T-helper 2 cell treated with Interferon-gamma antibody and Interleukin-4, amounts not matched to agents 100 ng/mL and 5 ng/mL, for 36 hours (primary cell): ENCODE measurements around the gene ABO. TPM values are rescaled to one million over a fixed set of nuclear protein-coding genes. Genes with fewer than 3 reads are reported as not detected.
"Not testable (repeated sequence)": the region's sequence is repeated elsewhere in the genome, so short reads cannot be mapped to it uniquely, and the experiment has no call there.

Experiments used
- intact Hi-C: fragments of 100-400 bp; cut with micrococcal nuclease; formaldehyde crosslinking; loops from one replicate; pipeline ENCODE4 v1.15.1; 2023
- total RNA-seq: library from RNA; stranded (reverse); gene quantifications from 2 replicates; pipeline ENCODE4 v1.2.3, GENCODE V29; 2022

ABO gene
- total RNA-seq, 1 donor from 2014 or later: 2.0 TPM

DNA sequence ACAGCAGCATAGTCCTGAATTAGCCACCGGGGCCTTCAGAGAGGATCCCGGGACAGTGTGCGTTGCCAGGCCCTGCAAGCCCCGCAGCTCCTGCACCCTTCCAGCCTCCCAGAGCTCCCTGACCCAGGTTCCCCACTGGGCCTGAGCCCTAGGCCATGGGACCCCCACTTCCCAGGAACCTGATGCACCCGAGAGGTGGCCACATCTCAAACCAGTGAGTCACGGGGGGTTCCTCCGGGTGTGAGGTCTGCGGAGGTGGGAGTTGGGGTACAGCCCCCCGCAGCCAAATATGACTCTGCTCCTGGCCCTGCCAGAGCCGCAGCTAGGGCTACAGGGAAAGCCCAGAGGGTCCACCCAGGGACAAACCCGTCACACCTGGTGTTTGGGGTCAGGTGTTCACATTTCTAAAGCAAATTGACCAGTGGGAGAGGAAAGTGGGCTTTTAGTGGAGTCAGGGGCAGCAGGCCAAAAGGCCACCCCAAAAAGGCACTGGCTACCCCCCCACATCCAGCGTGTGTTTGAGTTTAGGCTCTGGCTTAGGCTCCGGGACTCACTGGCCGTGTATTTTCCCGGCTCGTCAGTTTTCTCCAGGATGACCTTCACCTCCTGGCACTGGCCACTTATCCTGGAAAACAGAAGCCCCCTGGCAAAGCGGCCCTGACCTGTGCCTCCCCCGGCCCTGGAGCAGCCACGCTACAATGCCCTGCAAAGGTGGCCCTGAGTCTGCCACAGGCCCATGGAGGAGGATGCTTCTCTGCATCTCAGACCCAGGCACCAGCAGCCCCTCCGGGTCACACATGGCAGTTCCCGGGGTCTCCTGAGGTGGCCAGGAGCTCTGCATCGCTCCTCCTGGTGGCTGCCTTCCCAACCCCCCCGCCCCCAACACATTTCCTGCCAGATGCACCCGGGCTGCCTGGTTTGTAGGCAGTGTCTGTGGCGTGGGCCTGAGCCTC is 48.5 kb downstream of the ABO start:
- intact Hi-C loops: no loop called here

DNA sequence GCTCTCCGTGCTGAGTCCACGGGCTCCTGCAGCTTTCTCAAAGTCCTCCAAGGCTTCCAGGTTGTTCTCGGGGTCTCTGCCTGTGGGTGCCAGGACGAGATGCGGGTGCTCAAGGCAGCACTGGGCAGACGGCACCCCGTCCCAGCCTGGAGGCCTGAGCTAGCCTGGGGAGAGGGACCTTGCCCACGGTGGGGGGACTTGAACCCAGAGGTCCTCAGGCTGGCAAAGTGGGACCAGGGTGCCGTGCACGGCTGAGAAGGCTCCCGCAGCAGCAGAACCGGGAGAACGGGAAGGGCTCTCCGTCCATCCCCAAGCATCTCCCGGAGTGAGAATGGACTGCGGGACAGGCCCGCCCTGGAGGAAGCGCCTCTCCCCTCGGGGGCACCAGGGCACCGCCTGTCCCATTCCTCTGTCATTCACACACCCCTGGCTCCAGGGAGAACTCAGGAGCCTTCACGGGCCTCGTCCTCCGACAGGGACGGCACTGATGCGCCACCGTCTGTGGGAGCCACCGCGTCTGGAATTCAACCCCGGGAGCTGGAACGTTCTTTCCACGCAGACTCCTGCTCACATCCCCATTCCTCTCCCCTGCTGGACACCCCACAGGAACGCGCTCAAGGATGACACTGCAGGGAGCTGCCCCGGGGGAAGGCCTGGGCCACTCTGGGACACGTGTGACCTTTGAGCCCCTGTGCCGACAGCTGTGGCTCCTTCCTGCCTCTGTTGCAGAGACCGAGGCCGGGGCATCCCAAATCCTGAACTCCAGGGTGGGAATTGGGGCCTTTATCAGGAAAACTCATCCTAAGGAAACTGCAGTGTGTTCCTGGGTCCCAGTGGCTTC is 49.6 kb downstream of the ABO start:
- intact Hi-C loops: no loop called here

DNA sequence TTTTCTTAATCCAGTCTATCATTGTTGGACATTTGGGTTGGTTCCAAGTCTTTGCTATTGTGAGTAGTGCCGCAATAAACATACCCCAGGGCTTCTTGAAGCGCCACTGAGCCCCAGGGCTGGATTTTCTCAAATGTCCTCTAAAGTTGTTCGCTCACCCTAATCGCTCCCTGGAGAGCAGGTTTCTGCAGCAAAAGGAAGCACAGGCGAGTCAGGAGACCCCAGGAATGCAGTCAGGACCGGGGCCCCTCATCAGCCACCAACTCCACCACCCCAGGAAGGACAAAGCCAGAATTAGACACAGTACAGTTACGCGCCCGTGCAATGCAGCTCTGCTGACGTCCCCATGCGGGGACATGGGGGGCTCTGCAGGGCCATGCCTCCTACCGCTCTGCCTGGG is 50.2 kb downstream of the ABO start:
- intact Hi-C loops: no loop called here

DNA sequence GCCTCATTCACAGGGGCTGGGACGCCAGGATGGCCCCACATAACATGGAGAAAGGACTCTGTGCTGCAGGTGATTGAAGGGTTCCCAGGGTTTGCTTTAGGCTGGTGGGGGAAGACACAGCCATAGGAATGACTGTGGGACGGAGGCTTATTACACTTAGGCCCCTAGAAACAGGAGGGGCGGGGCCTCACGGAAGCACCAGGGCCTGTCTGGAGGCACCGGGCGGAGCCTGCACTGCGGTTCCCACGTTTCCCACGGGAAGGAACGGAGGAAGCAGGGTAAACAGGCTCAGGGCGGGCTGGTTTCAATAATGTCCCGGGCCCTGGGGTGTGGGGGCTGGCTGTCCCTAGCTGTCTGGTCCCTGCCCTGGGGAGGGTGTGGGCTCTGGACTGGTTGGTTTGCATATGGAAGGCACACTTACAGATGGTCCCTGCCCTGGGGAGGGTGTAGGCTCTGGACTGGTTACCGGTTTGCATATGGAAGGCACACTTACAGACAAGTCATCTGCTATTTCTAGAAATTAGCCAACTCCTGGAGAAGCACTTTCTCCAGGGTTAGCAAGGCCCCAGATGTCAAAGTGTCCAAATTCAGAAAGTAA is 51.7 kb downstream of the ABO start:
- intact Hi-C loops: not testable (repeated sequence)

DNA sequence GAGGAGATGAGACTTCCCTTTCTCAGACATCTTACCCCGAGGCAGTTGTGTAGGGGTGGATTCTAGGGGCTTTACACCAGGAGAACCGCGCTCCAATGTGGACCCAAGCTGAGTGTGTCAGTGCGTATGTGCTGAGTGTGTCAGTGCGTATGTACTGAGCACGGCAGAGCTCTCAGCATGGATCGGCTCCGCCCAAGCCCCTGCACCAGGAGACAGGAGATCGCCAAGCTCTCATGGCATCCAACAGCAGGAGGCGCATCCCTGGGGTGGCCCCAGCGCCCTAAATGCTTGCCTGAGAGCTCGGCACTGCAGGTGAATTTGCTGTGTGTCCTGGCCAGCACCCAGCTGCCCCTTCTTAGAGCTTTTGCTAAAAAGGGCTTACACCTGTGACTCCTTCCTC is 53.0 kb downstream of the ABO start:
- intact Hi-C loops: not testable (repeated sequence)

DNA sequence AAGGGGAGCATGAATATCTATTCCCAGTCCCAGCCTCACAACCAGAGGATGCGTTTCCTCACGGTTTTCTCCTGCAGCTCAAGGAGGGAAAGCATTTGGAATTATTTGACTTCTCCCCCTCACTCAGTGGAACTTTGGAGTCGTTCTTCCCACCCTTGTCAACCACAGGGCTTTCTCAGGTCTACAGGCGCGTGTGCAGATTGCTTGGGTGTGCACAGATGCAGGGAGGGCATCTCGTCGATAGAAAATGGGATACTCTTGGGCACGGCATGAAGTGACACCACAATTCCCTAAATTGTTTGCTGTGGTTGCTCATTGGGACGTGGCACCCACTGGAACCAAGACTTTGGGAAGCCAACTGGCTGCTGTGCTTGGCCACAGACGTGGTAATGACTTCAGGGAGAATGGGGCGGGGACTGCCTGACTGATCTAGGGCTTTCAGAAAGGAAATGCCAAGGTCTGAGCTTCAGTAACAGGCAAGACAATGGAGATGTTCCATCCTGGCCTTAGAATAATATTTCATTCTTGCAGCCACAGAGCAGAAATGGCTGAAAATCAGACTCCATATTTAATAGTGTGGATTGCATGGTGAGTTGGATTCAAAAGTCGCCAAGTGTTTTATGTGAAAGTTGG is 53.7 kb downstream of the ABO start:
- intact Hi-C loops: no loop called here

DNA sequence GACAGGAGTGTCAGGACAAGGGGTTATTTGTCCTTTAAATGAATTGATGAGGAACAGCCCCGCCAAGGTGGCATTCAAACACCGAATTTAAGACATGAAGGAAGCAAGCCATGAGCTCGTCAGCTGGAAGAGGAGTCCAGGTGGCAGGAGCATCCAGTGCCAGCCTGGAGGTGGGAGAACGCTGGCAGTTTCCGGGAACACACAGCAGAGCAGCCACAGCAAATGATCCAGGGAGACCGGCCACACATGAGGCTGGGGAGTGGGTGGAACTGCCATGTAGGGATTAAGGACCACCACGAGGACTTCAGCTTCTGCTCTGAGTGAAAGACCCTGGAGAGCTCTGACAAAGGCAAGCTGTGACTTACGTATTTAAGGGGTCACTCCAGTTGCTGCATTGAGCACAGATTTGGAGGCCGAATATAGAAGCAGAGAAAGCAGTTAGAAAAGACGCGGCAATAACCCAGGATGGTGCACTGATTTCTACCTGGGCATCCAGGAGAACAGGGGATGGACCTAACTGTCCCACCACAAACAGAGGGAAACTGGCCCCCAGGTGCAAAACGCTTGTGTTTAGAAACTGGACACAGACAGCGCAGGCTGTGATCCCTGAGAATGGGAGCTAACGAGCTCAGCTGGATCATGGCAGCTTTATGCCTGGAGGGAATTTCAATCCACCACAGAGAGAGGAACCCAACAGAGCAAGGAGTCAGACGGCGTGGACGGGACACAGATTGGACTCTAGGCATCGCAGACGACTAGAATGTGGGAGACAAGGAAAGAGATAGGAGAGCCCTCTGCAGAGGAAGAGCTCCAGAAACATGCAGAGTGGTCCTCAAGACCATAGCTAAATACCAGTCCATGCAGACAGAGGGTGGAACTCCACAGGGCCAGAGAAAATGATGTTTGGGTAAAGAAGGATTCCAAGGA is 56.7 kb downstream of the ABO start:
- intact Hi-C loops: not testable (repeated sequence)

DNA sequence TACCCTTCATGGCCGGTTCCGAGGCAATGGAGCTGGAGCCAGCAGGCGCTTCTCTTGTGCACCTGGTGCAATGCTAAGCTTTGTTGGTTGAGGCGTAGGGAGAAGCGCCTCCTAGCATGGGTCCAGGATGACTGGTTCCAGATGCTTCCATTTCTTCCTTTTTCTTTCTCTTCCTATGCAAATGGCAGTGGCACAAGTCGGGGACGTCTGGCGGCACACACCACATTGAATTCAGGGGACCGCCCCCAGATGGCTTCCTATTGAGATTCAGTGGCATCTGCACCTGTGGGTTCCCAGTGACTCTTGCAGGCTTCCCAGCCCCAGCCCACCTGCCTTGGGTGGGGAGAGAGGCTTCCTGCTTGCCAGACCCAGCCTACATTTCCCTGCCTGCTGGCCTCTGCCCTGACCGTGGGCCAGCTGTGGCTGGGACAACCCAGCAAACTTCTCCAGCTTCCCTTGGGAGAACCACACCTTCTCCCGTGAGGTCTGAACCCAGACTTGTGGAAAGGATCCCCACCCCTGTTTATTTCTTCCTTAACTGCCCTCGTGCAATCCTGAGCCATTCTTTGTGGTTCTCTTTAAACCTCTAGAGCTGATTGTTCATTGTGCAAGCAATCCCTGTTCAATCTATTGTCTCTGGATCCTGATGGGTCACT is 57.5 kb downstream of the ABO start:
- intact Hi-C loops: not testable (repeated sequence)

DNA sequence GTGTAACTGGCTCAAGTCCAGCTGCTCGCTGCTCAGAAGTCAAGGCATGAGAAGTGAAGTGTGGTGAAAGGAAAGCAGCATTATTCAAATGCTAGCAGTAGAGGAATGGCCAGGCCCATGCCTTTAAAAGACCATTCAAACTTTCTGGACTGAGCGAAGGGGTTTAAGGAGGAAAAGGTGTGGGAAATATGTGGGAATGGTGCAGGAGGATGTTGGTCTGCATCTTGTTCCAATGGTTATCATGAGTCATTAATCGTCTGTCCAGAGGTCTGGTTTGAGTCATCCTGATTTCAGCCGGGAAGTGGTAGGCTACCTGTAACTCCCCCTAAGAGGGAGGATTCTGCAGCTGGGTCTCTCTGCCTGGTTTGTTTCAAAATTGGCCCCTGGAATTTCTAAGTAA is 60.7 kb downstream of the ABO start:
- intact Hi-C loops: not testable (repeated sequence)

DNA sequence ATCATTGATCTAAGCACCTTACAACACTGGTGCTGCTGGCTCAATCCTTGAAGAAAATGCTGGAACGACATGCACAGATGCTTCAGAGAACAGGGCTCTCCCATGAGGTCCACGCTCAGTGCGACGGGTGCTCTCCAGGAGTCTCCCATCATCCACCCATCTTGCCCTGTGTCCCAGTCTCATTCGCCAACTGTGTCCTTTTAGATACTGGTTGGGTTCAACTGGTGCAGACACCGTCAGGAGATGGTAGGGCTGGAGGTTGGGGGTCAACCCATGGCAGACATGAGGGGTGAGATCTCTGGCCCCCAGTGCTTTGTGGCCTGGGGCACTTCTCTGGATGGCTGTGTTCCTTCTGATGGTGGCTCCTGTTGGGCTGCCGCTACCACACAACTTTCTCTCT is 64.4 kb downstream of the ABO start:
- intact Hi-C loops: no loop called here

DNA sequence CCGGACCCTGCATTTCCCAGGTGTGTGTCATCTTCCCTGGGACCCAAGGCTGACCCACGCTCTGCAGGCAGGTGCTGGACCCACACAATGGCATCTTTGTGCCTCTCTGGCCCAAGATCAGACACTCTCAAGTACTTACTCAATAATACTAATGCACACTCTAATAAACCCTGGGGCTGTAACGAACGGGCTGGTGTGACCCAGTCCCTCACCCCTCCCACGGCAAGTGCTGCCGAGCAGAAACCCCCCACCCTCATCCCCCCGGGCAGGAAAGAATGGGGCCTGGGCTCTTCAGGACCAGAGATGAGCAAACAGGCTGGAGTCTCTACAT is 64.8 kb downstream of the ABO start:
- intact Hi-C loops: no loop called here

DNA sequence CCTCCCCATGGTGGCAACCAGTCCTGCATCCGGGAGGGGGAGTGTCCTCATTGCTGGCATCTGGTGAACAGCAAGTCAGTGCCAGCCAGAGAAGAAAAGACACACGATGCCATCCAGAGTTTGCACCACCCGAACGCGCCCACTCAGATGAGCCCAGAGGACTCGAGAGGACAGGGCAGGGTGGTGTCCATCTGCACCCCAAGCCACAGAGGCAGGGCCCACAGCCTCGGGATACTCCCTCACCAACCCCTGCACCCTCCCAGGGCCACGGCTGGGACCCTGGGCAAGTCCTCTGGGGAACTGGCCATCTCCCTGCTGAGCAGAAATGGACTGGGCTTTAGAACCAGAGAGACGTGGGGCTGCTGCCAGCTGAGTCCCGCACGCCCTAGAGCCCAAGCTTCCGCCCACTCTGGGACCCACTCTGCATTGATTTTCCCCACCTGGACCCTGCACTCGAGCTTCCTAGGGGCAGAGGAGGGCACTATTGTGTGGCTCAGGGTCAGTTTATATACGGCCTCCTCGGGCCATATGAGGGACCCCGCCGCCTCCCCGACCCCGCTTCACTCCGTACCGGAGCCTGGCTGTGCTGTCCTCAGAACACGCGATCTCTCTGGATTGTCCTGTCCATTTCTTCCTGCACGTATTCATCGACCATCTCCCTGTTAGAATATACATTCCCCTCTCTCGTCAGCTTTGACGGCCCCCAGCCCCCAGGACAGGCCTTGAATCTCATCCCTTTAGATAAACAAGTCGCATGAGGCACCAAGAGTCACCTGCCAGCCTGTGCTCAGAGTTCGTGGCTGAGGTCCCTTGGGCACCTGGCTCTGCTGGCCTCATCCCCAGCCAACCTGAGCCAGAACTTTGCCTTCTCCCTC is 65.4 kb downstream of the ABO start:
- intact Hi-C loops: not testable (repeated sequence)

DNA sequence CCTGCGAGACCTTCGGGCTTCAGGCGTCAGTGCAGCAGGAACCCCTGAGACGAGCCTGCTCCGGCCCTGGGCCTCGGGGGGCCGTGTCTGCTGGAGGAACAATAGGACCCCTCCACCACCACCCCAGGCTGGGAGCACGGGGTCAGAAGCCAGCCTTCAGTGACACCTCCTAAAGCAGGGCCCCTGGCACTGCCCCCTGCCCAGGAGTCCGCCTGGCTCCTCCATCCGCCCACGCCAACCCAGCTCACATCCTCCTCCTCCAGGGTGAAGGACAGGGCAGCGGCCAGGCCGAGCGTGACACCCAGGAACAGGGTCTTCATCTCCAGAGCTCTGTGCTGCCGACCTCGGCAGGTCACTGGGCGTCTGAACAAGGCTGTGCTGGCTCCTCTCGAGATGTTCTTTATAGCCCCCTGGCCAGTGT is 66.1 kb downstream of the ABO start, which contains the start of gene OBP2B:
Gene OBP2B (minus strand): TSS at position 371 of the 421 bp plus-strand sequence. CDS start 51 bp downstream, at position 320.
- intact Hi-C loops: not testable (repeated sequence)

DNA sequence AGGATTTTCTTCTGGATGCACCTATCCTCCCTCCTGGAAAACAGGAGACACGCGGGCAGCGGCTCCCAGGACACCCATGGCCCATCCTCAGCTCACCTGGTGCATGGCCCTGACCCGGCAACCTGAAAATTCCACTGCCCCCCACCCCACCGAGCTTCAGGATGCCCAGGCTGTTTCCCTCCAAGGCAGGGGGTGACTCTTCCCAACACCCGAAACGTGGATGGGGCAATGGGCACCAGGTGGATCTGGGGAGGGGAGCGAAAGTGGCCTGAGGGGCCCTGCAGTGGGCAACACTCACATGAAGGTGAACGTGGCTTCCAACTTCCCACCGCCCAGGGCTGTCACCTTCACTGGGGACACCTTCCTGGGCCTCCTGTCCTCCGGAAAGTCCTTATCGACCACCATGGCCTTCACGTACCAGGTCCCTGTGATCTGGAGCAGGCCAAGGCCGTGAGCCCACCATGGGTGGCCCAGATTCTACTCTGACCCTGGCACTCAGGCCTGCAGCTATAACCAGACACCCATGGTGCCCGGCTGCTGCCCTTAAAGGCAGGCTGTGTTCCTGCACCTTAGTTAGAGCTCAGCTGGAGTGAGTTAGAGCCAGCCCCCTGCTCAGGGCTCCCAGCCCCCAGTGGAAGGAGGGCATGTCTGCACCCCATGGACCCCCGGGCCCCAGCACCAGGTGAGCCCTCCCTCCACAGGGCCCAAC is 66.7 kb downstream of the ABO start:
- intact Hi-C loops: not testable (repeated sequence)

DNA sequence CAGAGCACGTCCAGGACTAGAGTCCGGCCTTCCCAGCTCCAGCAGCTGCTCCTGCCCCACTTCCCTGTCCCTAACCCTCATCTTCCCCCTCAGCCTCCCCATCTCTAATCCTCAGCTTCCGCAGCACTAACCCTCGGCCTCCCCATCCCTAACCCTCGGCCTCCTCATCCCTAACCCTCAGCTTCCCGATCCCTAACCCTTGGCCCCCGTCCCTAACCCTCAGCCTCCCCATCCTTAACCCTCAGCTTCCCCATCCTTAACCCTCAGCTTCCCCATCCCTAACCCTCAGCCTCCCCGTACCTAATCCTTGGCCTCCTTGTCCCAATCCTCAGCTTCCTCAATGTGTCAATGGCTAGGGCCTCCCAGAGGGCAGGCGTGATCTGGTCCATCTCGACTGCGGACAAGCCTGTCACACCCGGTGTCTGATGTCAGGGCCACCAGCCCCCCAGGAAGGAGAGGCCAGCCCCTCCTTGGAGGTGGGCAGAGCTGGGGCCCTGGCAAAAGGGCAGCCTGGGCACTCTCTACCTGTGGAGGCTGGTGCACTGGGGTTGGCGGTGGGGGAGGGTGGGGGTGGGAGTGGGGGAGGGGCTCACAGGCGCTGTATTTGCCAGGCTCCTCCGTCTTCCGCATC is 67.3 kb downstream of the ABO start:
- intact Hi-C loops: no loop called here

DNA sequence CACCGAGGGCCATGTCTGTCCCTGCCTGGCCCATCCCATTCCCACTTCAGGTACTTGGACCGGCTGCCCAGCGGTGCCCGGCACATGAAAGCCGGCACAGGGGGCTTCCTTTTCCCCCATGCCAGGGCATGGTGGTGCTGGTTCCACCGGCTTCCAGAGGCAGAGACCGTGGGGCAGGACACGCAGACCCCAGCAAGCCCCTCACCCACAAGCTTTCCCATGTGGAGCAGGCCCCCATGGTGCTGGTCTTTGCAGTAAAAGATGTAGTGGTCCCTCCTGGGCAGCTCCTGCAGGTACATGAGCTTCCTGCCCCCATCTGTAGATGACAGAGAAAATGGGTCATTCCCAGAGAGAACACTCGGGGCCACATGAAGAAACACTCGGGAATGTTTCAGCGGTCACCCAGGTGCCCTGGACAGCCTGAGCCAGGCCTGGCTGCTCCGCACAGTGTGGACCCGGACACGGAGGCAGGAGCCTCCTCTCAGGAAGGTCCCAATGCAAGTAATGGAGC is 67.9 kb downstream of the ABO start:
- intact Hi-C loops: no loop called here
